ENCODE results near the gene EYS.
"Not testable (repeated sequence)": the region's sequence is repeated elsewhere in the genome, so short reads cannot be mapped to it uniquely, and the experiment has no call there.

EYS gene

DNA sequence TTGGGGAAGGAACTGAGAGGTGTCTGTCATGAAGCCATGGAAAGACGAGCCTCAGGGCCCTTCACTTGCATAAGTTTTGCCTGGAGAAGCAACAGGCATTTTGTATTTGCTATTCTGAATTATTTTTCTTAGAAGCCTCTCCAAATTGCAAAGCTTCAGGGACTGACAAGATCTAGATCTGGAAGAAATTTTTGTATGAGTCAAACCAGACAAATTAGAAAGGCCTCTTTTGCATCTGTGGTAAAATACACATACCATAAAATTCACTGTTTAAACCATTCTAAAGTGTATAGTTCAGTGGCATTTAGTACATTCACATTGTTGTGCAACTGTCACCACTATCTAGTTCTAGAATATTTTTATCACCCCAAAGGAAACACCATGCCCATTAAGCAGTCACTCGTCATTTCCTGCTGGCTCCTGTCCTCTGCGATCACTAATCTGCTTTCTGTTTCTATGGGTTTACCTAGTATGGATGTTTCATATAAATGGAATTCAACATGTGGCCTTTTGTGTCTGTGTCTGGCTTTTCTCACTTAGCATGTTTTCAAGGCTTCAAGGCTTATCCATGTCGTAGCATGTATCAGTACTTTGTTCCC is 1802.3 kb downstream of the EYS start:
- no peak for DNase-seq (ENCODE audit: low read depth in 2 of 2)

DNA sequence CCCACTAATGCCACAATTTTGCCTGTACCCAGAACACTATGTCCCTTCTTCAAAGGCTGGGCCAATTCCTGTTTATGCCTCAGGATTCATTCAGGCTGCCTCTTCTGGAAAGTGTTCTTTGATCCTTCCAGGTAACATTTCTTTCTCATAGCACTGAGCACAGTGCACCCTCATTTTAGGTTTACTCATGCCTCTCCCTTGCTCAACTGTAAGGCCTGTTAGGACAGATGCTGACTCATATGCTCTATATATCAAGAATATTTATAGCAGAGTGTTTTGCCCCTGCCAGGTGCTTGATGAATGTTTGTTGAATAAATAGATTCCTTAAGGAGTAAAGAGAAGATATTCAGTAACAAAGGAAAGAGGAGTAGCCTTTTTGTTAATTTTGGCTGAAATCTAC is 1807.5 kb downstream of the EYS start:
- DNase-seq (ENCODE audit: low read depth in 2 of 2) = no peak

DNA sequence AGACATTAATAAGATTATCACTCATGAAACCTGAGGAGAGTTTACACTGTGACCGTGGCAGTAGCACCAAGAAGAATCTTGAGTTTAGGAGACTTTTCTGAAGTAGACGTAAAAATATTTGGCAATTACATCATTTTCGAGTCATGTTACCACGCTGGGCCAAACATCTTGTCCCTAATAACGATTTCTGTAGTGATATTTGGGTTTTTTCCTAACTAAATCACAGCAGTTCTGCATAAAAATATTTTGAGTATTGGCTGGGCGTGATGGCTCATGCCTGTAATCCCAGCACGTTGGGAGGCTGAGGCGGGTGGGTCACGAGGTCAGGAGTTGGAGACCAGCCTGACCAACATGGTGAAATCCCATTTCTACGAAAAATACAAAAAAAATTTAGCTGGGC is 1809.1 kb downstream of the EYS start:
- no peak for DNase-seq (ENCODE audit: low read depth in 2 of 2)

DNA sequence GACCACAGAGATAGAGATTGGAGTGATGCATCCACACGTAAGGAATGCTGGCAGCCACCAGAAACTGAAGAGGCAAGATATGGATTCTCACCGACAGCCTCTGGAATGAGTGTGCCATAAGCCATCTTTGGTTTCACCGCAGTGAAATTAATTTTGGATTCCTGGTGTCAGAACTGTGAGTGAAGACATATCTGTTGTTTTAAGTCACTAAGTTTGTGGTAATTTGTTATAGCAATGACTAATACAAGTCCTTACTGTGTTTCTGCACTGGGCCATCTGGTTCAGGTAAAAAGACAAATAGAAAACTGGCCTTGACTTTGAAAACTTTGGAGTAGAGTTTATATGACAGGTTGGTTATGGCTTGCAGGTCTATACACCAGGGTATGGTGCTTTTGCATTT is 1809.6 kb downstream of the EYS start:
- no peak for DNase-seq (ENCODE audit: low read depth in 2 of 2)

DNA sequence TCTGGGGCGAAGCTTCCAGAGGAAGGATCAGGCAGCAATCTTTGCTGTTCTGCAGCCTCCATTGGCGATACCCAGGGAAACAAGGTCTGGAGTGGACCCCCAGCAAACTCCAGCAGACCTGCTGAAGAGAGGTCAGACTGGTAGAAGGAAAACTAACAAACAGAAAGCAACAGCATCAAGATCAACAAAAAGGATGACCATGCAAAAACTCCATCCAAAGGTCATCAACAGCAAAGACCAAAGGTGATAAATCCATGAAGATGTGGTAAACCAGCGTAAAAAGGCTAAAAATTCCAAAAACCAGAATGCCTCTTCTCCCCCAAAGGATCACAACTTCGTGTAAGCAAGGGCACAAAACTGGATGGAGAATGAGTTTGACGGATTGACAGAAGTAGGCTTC is 1818.6 kb downstream of the EYS start:
- DNase-seq (ENCODE audit: low read depth in 2 of 2) = no peak

DNA sequence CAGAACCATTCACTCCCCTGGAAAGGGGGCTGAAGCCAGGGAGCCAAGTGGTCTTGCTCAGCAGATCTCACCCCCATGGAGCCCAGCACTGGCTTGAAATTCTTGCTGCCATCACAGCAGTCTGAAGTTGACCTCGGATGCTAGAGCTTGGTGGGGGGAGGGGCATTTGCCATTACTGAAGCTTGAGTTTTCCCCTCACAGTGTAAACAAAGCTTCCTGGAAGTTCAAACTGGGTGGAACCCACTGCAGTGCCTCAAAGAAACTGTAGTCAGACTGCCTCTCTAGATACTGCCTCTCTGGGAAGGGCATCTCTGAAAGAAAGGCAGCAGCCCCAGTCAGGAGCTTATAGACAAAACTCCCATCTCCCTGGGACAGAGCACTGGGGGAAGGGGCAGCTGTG is 1819.2 kb downstream of the EYS start:
- DNase-seq (ENCODE audit: low read depth in 2 of 2) = not testable (repeated sequence)

DNA sequence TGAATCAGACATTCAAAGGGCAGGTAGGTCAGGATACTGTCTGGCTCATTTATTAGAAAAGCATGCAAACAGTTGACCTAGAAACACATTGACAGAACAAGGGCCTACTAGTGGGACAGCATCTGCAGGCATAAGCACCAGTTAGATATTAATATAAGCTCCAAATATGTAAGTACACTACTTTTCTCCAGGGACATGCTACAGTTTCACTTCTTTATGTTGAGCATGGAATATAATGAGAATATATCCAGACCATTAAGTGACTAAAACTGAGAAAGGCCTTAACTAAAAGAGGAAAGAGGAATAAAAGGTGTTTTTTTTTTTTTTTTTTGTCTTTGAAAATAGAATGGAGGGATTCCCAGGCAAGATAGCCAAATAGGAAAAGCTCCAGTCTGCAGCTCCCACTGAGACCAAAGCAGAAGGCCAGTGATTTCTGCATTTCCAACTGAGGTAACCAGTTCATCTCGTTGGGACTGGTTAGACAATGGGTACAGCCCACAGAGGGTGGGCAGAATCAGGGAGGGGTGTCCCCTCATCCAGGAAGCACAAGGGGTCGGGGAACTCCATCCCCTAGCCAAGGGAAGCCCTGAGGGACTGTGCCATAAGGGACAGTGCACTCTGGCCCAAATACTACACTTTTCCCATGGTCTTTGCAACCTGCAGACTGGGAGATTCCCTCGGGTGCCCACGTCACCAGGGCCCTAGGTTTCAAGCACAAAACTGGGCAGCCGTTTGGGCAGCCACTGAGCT is 1819.8 kb downstream of the EYS start:
- no peak for DNase-seq (ENCODE audit: low read depth in 2 of 2)

DNA sequence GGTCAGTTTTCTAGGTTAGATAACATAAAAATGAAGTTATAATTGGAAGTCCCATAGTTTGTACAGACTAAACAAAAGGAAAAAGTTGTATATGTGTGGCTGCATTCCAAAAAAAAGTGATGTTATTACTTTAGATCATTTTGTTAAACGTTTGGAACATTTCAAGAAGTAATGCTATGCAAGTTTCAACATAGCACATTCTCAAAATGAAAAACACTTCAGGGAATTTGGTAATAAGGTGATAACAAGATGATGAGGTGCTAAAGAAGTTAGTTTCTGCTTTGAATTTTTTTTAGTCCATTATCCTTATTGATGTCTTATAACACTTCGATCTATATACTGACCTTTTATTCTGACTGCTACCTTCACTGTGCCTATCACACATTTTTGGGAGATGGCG is 1820.7 kb downstream of the EYS start:
- DNase-seq (ENCODE audit: low read depth in 2 of 2) = no peak

DNA sequence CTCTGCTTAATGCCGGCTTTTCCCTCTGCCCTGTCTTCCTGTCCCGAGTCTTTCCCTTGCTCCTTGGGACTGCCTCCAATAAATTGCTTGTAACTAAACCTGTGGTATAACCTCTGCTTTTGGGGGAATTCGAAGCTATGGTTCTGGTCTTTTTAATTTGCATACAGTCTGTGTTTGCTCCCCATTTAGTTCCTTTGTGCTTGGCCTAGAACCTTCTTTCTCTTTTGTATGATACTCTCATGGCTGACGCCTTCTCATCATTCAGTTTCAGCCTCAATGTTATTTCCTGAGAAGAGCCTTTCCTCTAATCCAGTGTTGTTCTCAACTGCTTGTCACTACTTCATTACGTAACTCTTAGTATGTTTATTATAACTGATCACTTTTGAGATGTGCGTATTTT is 1823.4 kb downstream of the EYS start:
- DNase-seq (ENCODE audit: low read depth in 2 of 2) = no peak

DNA sequence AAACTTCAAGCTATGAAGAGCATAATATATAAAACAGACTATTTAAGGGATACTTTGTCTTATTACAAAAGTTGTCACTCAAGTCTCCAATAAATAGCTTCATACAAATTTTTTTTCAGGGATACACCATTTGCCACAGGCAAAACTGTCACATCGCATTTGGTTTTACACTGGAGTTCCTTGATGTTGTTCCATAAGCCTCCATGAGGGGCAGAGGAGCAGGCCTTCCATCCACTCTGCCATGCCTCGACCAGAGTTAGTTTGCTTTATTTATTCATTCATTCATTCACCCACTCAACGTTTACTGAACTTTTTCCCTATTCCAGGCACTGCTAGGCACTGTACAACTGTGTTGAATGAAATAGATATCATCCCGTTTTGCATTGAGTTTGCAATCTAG is 1824.8 kb downstream of the EYS start:
- DNase-seq (ENCODE audit: low read depth in 2 of 2) = no peak

DNA sequence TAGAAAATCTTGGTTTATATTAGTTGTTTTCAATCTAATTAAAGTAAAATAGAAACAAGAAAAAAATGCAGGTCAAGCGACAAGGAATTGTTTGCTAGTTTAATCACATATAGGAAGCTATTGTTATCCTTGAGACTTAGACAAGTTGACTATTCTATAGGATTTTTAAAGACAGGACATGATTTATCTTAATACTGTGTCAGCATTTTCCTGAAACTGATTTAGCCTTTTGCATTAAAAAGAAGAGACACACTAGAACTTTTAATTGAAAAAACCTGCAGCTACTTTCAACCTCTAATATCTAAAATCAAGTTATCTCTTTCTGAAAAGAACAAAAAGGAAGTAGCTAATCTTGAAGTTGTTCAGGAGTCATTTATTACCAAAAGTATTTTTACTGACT is 1825.2 kb downstream of the EYS start:
- DNase-seq (ENCODE audit: low read depth in 2 of 2) = no peak

DNA sequence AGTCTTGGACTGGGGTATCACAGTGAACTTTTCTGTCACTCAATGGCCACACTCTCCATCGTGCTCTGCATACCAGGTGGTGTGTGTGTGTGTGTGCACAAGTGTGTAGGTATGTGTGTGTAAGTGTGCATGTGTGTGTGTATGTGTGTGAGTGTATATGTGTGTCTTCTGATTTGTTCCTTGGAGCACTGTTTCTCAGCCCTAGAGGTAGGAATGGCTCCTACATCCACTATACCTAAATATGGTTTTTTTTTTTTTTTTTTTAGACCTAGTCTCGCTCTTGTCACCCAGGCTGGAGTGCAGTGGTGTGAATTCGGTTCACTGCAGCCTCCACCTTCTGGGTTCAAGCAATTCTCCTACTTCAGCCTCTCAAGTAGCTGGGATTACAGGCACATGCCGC is 1834.8 kb downstream of the EYS start:
- DNase-seq (ENCODE audit: low read depth in 2 of 2) = no peak

DNA sequence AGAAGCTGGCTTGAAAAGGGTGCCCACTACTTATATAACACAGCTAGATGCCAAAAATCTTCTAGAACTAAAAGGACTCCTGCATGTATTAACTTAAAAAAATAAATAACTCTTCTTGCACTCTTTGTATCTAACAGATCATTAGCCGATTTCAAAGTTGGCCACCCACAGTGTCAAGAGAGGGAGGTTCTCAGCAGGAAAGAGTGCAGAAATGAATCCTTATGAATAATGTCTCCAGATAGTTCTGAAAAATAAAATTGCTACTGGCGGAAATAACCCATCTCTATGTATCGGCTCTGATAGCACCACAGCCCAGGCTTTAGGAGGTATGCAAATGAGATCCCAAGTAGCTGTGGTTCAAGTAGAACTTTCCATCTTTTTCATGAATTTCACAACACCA is 1838.7 kb downstream of the EYS start:
- no peak for DNase-seq (ENCODE audit: low read depth in 2 of 2)

DNA sequence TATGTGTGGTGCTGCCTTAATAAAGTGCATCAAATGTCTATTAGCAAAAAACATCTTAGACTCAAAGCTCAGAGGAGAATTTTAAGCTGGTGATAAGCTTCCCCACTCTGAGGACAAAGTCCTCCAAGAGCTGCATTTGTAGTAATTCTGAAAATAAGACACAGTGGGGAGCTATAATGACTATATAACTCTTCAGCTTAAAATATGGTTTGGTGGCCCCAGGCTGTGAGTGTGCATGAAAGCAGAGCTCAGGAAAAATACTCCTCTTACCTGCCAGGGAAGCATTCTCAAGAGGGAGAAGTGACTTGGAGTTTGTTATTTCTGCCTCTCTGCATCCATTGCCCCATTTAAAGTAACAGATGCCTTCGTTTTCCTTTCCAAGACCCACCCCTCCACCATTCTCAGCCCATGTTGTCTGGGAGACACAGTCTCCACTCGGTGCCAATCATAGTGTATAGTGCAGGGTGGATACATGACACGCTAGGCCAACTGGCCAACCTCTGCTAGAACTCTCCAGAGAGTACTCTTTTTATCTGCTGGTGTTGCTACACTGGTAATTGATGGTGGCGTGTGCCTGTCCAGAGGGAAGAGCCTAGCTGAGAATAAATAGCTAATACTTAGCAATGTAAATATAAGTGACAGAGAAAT is 1842.2 kb downstream of the EYS start:
- no peak for DNase-seq (ENCODE audit: low read depth in 2 of 2)

DNA sequence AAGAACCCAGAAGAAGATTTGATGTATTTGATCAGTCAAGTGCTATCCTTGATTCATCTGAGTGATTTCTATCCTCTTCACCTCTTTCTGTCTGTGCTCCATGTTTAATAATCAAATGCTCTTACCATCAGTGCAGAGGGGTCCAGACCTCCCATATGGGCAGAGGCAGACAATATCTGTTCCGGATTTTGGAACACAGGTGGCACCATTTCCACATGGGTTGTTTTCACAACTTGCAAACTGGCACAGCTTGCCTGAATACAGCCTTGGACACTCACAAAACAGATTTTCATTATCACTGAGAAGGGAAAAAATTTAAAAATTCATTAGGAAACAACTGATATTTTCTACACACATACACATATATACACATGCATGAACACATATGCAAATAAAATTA is 1843.0 kb downstream of the EYS start:
- DNase-seq (ENCODE audit: low read depth in 2 of 2) = no peak

DNA sequence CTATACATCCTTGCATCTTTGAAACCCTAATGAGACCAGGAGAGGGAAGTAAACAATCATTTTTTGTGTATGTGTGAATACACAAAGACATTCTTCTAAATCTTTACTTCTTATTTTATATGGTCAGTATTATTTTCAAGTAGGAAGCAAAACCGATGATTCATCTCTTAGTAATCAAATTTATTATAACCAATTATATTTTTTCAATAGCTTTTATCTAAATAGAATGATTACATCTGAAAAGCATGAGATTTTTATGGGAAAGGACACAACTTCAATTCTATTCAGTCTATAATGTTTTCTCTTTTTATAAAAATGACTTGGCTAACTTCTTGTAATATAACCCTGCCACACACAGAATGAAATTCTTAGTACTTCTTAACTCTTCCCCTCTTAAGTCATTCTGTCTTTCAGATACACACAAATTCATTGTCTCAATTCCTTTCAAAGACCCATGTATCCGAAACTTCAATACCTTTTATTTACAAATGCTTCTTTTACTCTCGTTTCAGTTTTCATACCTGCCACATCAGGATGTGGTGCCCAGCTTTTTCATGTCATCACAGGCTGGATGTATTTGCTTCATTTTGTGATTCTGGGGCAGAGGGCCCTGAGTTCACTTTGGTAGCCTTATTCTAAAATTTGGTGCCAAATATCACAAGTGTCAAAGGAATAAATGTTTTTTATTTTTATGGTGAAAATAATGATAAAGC is 1844.4 kb downstream of the EYS start:
- DNase-seq (ENCODE audit: low read depth in 2 of 2) = no peak

DNA sequence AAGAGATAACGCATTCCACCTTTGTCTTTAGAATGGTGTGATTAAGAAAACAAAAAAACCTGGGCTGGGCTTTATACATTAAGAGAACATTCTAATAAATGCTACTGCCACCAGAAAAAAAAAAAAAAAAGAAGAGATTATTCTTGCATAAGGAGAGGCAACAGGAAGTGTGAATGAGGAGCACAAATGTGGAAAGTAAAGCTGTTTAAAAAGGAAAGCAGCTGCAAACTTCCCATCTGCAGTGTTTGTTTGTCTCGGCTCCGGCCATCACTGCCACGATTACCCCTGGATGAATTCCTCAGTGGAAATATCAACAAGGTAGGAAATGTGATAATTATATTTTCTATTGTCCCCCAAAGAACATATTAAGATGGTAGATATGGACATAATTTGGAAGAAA is 1847.5 kb downstream of the EYS start:
- DNase-seq (ENCODE audit: low read depth in 2 of 2) = no peak

DNA sequence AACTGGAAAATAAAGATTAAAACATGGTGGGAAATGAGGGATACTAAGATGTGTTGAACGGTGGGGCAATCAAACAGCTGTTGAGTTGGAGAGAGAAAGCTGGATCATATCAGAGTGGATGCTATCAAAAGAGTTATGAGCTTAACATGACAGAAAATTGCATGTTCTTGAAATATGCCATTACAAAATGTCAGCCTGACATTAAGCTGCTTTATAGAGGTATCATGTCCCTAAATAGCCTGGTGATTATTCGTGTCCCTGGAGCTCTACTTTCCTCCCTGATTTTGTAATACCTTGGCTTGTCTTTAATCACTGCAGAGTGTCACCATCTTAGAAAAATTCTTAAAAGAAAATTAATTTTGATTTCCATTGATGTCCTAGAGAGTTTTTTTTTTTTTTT is 1848.3 kb downstream of the EYS start:
- no peak for DNase-seq (ENCODE audit: low read depth in 2 of 2)

DNA sequence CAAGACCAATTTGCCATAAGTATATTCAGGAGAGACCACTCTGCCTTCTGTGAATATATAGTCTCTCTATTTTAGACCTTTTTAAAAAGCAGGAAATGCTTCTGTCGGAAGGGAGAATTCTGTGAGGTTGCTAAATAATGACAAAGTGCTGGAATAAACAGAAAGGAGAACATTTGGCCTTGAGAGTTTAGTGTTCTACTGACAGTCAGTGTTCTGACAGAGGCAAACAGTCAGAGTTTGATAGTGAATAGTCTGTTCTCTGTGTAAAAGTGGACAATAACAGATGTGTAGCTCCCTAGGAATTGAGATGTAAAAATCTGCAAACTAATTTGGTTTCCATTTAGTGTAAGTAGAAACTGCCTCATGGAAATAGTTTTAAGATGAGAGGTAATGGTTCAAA is 1850.8 kb downstream of the EYS start:
- DNase-seq (ENCODE audit: low read depth in 2 of 2) = no peak

DNA sequence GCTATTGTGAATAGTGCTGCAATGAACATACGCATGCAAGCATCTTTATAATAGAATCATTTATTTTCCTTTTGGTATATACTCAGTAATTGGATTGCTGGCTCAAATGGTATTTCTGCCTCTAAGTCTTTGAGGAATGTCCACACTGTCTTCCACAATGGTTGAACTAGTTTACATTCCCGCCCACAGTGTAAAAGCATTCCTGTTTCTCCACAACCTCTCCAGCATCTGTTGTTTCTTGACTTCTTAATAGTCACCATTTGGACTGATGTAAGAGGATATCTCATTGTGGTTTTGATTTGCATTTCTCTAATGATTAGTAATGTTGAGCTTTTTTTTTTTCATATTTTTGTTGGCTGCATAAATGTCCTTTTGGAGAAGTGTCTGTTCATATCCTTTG is 1862.7 kb downstream of the EYS start:
- no peak for DNase-seq (ENCODE audit: low read depth in 2 of 2)

DNA sequence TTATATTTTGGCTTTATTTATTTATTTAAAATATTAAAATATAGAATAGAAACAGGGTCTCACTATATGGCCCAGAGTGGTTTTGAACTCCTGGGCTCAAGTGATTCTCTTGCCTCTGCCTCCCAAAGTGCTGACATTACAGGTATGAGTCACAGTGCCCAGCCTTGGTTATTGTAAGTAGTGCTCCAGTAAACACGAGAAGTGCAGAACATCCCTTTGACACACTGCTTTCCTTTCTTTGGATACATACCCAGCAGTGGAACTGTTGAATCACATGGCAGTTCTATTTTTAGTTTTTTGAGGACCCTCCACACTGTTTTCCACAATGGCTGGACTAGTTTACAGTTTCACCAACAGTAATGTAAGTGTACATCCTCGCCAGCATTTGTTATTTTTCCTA is 1867.5 kb downstream of the EYS start:
- no peak for DNase-seq (ENCODE audit: low read depth in 2 of 2)

DNA sequence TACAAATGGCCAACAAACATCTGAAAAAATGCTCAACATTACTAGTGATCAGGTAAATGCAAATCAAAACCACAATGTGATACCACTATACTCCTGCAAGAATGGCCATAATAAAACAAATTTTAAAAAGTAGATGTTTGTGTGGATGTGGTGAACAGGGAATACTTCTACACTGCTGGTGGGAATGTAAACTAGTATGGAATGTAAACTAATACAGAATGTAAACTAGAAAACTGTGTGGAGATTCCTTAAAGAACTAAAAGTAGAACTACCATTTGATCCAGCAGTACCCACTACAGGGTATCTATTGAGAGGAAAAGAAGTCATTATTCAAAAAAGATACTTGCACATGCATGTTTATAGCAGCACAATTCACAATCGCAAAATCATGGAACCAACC is 1878.3 kb downstream of the EYS start:
- not testable (repeated sequence) for DNase-seq (ENCODE audit: low read depth in 2 of 2)

DNA sequence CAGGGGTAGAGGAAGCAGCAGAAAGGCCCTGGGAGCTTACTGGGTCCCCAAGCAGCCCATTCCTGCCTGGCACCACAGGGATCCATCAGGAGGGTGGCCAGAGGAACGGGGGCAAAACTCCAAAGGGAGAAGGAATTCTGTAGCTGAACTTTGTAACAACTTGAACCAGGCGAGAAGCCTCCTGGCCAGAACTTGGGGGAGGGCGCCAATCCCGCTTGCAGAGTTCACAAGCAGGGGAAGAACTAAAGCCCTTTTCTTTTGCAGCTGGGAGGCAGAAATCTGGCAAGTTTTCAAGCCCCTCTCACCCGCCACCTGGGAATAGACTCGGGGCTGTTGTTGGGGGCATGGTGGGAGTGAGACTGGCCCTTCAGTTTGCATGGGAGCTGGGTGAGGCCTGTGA is 1882.3 kb downstream of the EYS start:
- DNase-seq (ENCODE audit: low read depth in 2 of 2) = no peak
